HG02623 (cell line): ENCODE measurements around the gene GPR32.
"Not testable (repeated sequence)": the region's sequence is repeated elsewhere in the genome, so short reads cannot be mapped to it uniquely, and the experiment has no call there.

Experiments
- ATAC-seq: cut with Tn5 transposase; IDR thresholded peaks from one replicate; pipeline ENCODE4 v1.9.1; 2021; ENCODE audit warnings: moderate library complexity; ENCODE audit not compliant: unreplicated experiment

The GPR32 gene

GRCh38 chr19:50798659-50799546, 28.6 kb downstream of the GPR32 start:
- ATAC-seq, result no peak

- ATAC-seq, result no peak
Observed at GRCh38 chr19:50799547-50799851, 29.2 kb downstream of the GPR32 start.

- no peak for ATAC-seq
Observed at GRCh38 chr19:50801107-50801506, 30.8 kb downstream of the GPR32 start.

GRCh38 chr19:50803633-50804419, 33.6 kb downstream of the GPR32 start:
- peak; percentile 1 for ATAC-seq

- peak; percentile 84 for ATAC-seq
Observed at GRCh38 chr19:50804420-50805272, 34.4 kb downstream of the GPR32 start.

- ATAC-seq, result no peak
Observed at GRCh38 chr19:50808856-50809255, 38.6 kb downstream of the GPR32 start.

GRCh38 chr19:50811622-50812238, 41.5 kb downstream of the GPR32 start:
- ATAC-seq, result not testable (repeated sequence)

DNA sequence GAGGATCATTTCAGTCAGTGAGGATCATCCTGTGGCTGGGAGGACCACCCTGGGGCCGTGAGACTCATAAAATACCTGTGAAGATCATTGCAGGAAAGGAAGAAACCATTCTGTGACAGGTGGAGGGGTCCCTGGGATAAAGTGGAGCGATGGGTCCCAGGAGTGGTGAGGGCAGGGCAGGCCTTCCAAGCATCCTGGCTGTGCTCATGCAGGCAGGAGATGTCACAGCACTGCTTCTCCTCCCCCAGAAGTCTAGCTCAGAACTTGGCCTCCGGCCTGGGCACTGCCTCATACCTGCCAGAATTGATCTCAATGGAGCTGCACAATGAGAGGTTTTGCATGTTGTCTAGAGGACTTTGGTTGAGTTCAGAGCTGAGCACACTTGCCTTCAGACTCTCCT, 42.2 kb downstream of the GPR32 start:
- no peak for ATAC-seq

DNA sequence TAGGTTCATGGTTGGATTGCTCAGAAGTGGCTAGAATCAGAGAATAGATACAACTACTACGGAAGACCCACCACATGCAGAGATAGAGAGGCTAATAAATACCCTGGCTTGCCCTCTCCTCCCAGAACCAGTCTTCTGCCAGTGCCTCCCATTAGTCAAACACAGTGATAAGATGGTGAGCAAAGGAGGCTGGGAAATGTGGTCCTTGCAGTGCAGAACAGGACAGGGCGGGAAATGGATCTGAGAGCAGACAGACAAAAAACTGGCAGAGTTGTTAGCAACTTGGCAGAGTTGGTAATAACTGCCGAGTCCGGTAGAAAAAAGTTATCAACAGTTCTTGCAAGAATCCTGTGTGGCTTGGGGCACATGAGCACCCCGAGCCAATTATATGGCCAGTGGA, 44.6 kb downstream of the GPR32 start:
- no peak for ATAC-seq

DNA sequence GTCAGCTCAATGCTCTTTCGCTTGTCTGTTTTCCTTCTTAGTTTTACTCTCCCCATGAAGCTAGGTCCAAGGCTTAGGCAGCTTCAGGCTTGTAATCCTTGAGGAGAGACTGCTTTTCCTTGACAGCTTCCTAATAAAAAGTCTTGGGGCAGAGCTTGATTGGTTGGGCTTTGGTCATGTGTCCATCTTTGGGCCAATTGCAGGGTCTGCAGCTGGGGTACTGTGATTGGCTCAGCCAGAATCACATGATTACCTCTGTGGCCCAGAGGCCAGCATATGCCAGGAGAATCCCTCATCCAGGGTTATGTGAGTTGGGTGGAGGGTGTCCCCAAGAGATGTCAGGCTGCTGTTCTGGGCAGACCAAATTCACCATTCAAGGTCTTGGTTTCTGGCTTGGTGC, 45.2 kb downstream of the GPR32 start:
- ATAC-seq, result no peak

DNA sequence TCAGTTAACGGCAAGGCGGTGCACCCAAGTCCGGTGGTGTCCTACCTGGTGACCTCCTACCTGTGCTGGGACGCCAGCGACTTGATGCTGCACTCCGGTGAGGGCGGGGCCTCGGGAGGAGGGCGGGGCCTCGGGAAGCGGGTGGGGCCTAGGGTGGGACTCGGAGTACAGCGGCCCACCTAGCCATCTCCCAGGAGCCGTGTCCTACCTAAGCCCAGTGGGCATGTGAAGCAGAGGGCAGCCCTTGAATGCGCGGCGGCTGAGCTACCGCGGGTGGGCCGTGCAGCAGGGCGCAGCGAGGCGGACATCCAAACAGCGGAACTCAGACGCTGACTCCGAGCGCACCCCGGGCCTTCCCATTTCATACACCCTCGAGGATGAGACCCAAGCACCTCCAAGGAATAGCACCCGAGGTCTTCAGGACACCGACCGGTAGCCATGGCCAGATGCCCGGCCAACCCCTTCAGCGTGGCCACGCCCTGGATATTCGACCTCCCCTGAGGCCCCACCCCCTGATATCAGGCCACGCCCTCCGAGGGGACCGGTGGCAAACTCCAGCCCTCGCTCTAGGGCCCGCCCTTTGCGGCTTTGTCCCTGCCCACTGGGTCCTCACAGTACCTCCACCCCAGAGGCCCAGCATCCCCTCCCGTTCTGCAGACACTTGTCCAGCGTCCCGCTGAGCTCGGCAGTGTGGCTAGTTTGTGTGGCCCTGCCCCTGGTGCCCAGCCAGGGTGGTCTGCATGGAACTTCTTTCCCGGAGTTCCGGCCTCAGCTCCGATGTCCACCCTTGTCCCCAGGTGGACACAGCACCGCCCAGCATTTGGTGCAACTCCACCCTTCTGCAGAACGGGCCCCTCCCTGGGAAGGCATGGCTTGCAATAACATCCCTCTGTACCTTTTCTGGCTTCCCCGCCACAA, 47.9 kb downstream of the GPR32 start:
- ATAC-seq, result peak; percentile 46

- ATAC-seq, result no peak
Observed at GRCh38 chr19:50818859-50819472, 48.7 kb downstream of the GPR32 start.

DNA sequence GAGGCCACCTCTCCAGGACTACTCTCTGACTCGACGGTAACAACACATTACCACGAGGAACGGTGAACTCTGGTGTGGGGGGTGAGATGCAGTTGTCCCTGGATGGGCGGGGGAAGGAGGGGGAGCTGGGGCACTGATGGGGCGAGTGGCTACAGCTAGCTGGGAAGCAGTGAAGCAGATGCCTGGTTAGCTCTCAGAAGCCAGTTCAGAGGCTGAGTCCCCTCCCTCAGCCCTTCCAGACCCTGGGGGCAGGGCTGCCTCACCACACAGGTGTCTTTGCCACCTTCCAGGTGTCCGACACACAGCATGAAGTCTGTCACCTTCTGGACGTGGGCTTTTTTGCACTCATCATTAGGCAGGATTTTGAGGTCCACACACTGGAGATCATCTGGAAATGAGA, 49.4 kb downstream of the GPR32 start:
- no peak for ATAC-seq

DNA sequence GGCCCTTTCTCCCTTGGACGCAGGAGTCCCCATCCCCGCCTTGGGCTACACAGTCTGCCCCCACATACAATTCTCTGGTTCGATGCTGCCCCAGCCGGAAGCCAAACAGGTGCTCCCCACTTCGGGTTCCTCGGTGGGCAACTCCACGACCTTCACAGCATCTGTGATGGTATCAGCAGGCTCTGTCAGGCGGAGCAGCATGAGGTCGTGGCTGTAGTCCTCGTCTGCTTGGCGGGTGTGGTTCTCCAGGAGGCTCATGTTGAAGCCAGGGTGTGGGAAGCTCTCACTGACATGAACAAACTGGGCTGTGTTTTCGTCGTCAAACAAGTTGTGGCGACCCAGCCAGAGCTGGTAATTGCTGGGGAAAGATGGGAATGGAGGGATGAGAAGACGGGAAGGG, 49.8 kb downstream of the GPR32 start:
- no peak for ATAC-seq

DNA sequence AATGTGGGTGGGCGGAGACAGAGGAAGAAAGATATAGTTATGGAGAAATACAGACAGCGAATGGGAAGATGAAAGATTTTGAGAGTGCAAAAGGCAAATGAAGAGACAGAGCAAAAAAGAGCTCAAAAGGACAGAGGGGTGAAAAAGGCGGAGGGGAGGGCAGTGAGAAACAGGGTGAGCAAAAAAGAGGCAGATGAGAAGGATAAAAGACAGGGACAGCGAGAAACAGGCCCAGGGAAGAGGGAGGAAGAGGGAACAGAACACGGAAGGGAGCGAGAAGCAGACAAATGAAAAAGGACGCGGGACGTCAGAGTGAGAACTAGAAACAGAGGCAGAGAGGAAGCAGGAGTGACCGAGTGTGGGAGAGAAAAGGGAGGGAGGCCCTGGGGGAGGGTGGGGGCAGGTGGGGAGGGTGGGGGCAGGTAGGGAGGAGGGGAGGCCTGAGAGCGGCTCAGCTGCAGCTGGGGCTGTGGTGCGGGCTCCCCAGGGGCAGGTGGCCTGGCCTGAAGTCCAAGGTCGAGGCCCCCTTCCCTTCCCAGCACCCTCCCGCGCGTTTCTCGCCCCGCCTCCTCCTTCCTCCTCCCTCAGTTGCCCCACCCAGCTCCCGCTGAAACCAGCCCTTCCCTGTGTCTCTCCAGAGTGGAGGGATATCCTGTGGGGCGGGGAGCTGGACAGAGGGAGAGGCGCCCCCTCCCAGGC, 50.4 kb downstream of the GPR32 start:
- no peak for ATAC-seq

DNA sequence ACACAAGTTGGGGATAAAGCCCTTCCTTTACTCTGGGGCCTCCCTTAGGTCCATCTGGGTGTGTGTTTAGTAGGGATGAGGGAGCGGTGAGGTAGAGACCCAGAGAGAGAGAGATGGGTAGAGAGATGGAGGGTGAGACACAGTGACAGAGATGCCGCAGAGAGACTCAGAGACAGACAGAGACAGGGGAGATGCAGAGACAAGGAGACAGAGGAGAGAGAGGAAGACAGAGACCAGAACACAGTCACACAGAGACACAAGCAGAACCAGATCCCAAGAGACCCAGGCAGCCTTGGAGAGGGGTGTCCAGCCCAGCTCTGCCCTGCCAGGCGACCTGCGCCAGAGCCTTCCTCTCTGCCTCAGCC, 51.0 kb downstream of the GPR32 start:
- no peak for ATAC-seq
